Tongue (tissue), 2 donors: Measurements from ENCODE around the gene ZSWIM6. TPM values are rescaled to one million over a fixed set of nuclear protein-coding genes. Genes with fewer than 3 reads are reported as not detected.

ENCODE experiments used
- DNase-seq: peaks from one replicate; pipeline ENCODE4 v3.0.0-alpha.2; 2015
- total RNA-seq: library from RNA; depleted of rRNA; stranded (reverse); fragments of >200 nt; gene quantifications from one replicate; pipeline ENCODE4 v1.2.3, GENCODE V29; 2014

Gene ZSWIM6
- total RNA-seq, 1 donor from 2014 or later, result 14.5 TPM

DNA sequence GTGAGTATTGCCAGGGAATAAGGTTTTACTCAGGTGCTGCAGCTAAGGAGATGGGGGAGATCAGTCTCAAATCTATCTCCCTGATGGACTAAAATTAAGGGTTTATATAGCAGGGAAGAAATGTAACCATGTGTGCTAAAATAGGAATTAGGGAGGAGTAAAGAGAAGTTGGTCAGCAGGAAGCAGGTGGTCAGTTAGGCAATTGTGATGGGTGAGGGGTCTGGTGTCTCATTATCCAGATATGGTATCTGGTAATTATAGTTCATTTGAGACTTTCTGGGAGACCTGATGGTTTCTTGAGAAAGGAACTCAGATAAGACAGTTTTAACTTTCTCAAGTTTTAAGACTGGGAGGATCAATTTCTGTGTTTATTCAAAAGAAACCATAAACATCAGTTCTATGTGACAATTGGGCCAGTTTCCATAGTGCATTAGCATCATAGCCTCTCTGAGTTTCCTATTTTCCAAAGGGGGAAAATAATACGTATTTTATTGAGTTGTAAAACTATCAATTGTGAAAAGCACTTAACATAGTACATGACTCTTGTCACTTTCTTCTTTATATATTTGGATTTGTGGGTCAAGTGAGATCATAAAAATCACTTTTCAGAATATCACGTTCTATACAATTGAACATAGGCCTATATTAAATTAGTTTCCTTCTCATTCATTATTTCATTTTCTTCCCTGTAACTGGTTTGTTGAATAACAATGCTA, 115.9 kb downstream of the ZSWIM6 start:
- no peak for DNase-seq

DNA sequence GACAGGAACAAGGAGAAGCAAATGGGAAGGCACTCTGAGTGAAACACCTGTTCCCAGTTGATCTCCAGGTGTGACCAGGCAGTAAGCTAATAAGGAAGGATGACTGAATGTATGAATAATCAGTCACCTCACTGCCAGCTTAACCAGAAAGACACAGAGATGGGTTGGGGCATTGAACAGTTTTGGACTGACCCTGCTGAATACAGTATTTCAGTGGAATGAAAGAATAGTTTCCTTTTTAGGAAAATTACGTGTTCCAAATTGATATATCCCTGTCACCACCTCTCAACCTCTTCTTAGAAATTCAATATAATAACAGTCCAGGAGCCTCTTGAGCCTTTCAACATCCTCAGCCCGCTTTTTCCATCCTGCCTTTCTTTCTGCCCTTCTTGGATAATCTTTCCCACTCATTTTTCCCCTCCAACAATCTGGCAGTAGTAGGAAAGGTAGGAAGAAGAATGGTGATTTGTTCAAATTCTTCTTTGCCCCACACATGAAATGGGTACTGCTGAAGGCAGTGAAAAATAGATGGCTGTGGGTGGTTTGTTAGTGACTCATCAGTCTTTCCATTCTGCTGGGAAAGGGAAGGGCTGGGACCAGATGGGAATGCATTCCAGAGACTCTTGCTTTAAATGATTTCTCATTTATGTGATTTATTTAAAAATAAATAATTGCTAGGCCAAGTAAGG, 117.9 kb downstream of the ZSWIM6 start:
- peak; percentile 47 for DNase-seq

DNA sequence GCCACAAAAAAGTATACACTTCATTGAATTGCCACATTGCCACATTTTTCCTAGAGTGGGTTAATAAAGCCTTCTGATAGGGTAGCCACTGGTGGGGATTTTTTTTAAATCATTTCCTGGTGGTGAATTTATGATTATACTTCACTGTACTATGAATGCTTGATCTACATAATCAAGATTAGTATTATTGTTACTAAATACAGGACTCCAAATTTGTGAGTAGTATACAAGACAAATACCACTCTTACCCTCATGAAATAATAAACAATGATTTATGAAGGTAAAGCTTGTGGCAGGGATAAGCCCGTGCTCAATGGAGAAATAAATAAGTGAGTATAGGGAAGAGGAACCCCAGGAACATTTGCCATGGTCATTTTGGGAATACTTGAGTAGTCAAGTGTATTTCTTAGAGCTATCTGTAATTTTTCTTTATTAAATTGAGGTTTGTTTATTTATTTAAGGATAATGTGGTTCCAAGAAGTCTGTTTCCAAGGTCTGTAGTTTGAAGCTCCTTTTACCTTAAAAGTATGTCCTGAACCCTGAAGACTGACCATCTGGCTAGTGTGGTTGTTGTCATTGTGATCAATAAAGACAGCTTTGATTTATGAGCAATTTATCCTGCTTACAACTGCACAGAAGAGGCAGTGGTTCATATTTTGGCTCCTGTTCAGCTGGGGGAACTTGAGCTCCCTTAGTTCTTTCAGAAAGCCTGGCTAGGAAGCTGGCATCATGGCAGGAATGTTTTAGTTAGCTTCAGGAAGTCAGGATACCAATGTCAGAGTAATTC, 118.6 kb downstream of the ZSWIM6 start:
- peak; percentile 86 for DNase-seq

DNA sequence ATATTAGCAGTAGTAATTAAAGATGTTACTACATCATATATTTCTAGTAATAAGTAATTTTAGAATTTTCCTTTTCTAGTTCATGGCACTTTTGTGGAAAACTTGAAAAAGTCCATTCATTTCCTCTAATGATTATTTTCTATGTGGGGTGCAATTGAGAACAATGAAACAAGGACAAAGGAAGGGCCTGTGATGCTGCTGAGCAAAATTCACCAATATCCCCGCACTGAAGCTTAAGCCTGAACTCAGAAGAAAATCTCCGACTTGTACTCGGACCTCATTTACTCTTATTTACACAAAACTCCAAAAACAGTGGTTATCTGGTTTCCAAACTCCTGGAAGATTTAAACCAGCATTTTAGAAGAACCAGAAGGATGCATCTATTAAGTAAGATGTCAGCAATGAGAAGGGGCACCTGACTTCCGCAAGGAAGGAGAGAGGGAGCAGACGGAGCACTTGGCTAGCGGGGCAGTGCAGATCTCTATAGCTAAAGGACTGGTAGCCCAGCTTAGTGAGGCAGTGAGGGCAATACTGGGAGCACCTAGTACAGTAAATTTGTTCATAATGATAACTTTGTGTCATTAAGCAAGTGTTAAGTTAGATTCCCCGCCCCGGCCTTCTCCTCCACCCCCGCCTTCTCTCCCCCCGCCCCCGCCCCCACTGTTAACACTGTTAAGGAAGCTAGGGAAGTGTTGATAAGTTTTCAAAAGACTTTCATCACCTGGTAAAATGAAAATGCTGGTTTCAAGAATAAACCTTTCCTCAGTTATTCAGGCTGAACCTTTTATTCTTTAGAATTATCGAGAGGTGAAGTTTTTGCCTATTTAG, 123.3 kb downstream of the ZSWIM6 start:
- no peak for DNase-seq

DNA sequence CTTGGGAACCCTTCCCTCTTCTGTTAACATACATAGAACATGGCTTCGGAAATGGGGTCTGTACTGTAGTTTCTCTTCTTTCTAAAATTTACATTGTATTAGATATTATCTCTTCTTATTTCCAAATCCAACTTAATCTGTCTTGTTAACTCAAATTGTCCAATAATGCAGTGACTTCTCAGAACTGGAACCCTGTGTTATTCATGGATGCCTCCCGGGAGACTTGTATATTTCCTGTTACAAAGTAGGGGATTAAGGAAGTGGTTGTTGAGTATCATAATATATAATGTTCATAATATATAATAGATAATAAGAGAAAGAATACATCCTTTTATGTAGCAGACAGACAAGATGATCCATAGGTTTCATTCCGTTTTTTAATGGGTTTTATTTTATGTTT, 128.4 kb downstream of the ZSWIM6 start:
- DNase-seq, result no peak

DNA sequence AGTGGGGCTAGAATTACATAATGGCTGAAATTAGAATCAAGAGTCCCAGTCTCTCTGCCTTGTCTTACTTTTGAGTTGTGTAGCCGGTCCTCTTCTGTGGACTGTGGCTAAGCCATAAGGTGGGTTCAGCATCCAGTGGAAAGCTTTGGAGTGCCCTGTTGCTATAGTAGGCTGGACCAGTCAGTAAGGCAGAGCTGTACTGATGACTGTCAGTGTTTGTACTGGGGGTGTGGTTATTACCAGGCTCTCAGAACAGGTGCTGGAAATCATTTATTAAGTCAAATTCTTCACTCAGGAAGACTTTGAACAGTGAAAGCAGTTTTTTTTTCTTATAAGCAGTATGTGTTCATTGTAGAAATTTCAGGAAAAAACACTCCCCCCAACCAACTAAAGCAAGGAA, 129.4 kb downstream of the ZSWIM6 start:
- no peak for DNase-seq

DNA sequence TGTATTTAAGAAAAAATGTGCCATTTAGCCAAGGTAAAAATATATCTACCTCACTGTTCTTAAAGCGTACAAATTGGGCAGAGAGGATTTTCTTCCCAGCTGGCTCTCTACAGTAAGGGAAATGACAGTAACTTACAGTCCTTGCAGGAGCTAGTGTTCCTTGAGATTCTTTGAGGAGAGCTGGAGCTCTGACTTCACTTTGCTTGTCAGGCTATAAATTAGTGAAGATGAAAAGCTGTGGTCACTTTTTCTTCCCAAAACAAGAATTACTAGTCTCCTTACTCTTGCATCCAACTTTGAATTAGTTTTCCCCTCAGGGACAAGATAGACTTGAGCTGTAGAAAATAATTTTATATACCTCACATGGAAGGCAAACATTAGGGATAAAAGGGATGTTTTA, 129.9 kb downstream of the ZSWIM6 start:
- no peak for DNase-seq

DNA sequence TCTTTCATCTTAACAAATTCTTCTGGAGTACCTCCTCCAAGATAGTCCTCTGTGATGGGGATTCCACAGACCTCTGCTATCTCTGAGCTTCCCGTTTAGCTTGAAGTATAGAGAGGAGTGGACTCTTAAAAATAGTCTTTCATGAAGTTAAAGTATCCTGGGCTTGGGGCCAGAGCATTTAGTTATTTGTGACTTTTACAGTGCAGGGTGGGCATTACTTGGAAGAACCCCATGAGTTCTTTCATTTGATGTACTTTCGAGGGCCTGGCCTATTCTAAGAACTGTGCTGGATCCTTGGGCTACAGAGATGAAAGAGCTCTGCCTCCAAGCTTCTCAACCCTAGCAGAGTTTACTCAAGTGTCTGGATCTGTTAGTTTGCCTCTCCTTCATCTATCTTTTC, 131.5 kb downstream of the ZSWIM6 start:
- DNase-seq, result no peak

DNA sequence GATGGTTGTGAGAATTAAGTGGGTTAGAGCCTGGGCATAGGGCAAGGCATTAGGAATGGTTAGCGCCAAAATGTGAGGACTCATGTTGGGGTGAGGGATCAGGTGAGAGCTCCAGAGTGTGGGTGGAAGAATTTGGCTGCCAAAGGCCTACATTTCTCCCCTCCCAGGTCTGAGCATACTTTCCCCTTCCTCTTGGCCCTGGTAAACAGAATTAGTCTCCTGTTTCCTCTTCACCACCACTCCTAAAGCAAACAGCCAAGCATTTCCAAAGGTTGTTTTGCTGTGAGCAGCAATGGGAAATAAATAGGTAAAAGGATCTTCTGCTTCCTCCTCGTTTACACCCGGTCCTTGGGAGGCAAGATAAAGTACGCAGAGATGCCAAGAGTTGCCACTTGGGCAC, 132.5 kb downstream of the ZSWIM6 start:
- DNase-seq, result no peak

DNA sequence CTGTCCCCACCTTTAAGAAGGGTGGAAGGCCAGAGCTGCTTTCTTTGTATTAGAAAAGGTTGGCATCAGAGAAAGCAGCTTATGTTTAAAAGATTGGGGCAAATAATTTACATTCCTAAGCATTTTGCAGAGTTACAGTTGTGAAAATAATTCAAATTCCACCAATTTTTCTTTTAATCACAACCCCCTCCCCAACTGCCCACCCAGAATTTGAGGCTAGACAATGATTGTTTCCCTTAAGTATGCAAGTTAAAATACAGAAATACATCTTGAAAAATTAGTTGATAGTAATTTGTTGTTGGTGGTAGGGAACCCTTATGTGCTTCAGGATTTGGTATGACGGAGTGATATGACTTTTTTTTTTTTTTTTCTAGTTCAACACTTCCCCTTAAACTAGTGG, 133.0 kb downstream of the ZSWIM6 start:
- no peak for DNase-seq

DNA sequence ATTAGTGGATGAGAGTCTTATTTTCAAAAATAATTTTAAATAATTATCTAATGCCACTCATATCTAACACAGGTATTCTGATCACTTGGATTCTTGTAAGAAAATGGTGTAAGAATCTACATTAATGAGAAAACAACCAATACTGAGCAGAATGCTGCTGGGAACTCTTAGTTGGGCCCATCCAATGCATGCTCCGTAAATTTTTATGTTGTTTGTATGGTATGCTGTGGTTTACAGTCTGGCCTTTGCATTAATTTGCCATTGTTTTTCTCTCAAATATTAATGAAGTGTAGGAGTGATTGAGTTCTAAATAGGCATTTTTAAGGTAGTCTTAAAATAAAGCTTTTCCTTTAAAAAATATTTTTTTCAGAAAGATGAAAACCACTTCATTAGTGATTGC, 133.4 kb downstream of the ZSWIM6 start:
- DNase-seq, result no peak

DNA sequence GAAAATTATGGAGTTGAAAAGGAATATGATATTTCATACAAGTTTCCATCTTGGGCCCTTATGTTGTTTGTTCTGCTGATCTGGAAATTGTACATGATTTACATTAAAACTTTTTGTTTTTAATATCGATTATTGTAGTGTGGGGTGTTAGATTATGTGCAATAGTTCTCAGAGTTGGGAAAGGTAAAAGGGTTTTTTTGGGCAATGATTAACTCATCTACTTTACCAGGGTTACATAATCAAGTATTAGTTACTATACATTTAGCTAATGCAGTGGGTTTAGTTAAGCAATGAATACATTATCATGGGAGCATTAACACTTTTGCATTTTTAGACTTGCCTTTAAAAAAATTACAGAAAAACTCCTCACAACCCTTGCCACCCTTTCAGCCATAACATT, 134.0 kb downstream of the ZSWIM6 start:
- no peak for DNase-seq

DNA sequence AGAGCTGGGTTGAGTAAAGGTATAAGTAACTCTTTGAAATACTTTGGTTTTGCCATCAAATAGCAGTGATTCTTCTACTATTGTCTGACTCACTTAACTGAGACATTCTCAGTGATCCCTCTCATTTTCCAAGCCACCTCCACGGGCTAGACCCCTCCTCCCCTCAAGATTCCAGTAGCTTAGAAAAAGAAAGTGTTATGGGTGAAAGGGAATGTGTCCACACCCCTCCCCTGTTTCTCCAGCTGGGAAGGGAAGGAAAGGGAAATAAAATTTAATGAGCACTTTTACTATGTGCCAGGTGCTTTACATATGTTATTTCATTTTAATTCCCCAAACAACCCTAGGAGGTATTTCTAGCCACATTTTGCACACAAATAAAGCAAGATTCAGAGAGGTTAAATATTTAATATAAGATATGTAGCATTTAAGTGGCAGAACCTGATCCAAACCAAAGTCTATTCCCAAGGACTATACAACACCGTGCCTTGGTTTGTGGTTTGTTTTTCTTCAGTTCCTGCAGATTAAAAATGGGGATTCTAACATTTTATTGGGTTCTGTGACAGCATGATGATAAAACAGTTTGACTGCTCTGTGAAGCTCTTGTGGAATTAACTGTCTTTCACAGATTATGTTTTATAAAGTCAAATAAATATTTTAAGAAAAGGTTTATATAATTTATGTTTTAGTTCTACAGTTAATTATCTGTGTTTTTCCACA, 135.9 kb downstream of the ZSWIM6 start:
- DNase-seq, result no peak

DNA sequence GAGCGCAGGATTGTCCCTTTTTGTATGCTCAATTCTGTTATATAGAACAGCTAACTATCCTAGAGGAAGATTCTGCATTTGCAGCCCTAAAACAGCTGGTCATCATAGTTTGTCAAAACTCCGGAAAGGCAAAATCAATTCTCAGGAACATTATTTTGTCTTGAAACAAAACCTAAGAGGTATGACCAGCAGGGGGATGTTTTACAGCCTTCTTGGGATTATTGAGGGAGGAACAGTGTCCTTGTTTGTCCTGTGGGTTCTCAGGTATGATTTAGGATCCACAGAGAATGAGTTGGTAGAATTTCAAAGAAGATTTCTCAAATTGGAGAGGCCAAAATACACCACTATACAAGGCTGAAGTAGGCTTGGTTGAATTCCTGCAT, 136.4 kb downstream of the ZSWIM6 start:
- no peak for DNase-seq

DNA sequence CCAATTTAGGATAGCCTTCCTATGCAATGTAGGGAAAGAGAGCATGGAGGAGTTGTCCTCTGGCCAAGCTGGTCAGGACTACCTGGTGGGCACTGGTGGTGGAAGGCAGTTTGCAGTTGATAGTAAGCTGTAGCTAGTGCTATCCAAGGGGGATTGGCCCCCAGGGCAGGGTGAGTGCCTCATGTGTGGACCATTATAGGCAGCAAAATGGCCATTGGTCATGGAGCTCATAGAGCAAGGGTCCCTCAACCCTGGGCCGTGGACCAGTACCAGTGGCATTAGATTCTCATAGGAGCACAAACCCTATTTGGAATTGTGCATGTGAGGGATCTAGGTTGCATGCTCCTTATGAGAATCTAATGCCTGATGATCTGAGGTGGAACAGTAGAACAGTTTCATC, 139.3 kb downstream of the ZSWIM6 start:
- no peak for DNase-seq

DNA sequence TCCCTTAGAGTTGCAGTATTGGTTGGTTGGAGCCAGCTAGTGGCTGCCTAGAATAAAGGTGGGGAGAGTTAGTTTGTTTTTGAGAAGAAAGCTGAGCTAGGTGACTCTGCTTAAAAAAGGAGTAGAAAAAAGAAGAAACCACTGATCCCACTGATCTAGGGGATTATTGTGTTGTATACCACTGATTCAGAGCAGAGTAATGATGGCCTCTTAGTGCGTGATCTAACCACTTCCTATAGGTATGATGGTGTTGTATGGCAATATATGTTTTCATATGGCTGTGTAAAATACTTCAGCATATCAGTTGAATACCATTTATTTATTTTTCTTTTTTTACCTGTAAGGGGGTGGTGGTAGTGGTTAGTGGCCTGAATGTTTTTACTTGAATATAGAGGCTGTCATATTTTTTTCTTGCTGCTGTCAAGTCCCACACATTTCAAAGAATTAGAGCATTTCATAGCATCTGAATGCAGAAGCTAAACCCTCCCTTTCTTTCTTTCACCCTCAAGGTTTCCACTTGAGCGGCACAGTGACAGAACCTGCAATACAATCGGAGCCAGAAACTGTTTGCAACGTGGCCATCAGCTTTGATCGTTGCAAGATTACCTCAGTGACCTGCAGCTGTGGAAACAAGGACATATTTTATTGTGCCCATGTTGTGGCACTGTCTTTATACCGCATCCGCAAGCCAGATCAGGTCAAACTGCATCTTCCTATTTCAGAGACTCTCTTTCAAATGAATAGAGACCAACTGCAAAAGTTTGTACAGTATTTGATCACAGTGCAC, 140.3 kb downstream of the ZSWIM6 start:
- no peak for DNase-seq

DNA sequence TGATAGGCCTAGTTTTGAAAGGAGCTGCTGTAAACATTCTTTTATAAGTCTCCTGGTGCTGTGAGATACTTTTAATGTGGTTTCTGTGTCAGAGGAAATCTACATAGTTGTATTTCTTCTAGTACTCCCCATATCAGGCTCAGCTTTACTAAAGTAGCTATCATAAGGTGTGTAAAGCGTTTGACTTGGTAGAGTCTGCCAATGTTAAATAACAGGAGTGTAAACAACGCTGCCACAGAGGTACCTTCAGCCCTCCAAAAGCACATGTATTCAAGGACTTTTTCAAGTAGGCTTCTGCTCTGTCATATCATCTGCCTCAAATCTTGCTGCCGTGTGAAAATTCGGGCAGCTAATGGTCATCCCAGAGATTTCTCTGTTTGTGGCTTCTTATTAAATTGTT, 142.7 kb downstream of the ZSWIM6 start:
- DNase-seq, result no peak

DNA sequence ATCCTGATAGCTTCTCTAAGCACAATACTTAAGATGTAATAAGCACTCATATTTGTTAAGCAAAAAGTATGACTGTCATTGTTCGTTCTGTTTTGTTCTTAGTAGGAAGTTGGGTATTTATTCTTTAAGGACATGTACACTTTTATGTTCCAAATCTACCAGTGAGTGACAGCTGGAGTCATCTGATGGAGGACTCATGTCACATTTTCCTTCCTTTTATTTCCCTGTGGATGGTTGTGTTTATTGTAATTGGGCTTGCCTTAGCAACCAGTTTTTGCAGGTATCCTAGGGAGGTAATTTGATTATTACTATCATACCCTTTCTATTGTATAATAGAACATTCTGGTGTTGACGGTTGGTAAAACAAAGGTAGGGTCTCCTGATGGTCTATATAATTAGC, 145.7 kb downstream of the ZSWIM6 start:
- no peak for DNase-seq

DNA sequence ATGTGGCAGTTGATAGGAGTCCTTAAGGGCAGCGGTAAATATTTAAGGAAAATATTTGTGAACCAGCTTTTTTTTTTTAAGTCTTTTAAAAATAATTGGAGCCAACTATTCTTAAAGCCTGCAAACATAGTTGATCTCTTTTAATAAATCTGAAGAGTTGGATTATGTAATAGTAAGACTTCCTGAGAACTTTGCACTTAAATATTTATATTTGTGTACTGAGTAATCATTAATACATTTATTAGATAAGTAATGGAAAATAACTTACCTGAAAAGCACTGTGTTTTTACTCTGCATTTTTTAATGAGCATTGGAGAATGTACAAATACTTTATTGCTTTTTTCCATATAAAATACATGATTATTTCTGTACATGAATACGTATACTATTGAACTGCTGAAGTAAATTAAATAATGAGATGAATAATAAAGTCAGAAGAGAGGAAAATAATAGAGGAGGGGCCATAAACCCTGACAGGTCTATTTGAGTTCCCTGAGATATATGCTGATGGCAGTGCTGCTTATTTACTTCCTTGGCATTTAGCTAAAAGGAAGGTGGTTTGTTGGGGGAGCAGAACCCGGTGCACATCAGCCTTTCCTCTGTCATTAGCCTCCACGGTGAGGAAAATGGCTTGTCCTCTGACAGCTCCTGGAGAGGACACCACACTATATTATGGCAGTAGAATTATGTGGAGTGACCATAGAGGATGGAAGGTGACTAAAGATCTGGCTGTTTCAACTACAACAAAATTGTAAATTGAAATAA, 148.0 kb downstream of the ZSWIM6 start:
- DNase-seq, result no peak

DNA sequence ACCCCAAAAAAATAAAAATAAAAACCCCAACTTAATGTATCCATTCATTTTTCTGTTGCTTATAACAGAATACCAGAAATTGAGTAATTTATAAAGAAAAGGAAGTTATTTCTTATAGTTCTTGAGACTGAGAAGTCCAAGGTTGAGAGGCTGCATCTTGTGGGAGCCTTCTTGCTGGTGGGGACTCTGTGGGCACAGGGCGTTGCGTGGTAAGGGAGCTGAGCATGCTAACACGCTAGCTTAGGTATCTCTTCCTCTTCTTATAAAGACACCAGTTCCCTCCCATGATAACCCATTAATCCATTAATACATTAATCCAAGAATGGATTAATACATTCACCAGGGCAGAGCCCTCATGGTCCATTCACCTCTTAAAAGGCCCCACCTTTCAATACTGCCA, 150.9 kb downstream of the ZSWIM6 start:
- no peak for DNase-seq
